ENCODE results near the gene TMEM121.

- no peak for TF ChIP-seq EP300 (IDR thresholded peaks at IDR 0.05)
- TF ChIP-seq, protein P1, sequence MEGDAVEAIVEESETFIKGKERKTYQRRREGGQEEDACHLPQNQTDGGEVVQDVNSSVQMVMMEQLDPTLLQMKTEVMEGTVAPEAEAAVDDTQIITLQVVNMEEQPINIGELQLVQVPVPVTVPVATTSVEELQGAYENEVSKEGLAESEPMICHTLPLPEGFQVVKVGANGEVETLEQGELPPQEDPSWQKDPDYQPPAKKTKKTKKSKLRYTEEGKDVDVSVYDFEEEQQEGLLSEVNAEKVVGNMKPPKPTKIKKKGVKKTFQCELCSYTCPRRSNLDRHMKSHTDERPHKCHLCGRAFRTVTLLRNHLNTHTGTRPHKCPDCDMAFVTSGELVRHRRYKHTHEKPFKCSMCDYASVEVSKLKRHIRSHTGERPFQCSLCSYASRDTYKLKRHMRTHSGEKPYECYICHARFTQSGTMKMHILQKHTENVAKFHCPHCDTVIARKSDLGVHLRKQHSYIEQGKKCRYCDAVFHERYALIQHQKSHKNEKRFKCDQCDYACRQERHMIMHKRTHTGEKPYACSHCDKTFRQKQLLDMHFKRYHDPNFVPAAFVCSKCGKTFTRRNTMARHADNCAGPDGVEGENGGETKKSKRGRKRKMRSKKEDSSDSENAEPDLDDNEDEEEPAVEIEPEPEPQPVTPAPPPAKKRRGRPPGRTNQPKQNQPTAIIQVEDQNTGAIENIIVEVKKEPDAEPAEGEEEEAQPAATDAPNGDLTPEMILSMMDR (IDR thresholded peaks at IDR 0.05), result no peak
- TF ChIP-seq POLR2A (IDR thresholded peaks at IDR 0.05), result no peak
- TF ChIP-seq POLR2AphosphoS5 (IDR thresholded peaks at IDR 0.05), result no peak
These were observed 38.2 kb upstream of the TMEM121 start for GRCh38 chr14:105487986-105488777.
